Stimulated activated CD4-positive, alpha-beta T cell treated with anti-CD3 and anti-CD28 coated beads, Interleukin-1b, Interleukin-23, amount 100 ng/mL, for 4 hours (primary cell): ENCODE data around the gene PI4K2A.

ENCODE experiments used
- DNase-seq, 2 donors: peaks; one replicate each; pipeline ENCODE4 v3.0.0-alpha.2; 2020; ENCODE audit warnings: low read depth in 2 of 2

The PI4K2A gene

GRCh38 chr10:97704341-97704740 is 63.9 kb downstream of the PI4K2A start:
- no peak for DNase-seq

- DNase-seq = no peak
Observed at GRCh38 chr10:97705006-97705670, 64.7 kb downstream of the PI4K2A start.

- no peak for DNase-seq
Observed at GRCh38 chr10:97707134-97707861, 66.8 kb downstream of the PI4K2A start.

- no peak for DNase-seq
Observed at GRCh38 chr10:97708167-97708566, 67.7 kb downstream of the PI4K2A start.

- no peak for DNase-seq
Observed at GRCh38 chr10:97708976-97709946, 68.8 kb downstream of the PI4K2A start.

GRCh38 chr10:97711640-97712572 is 71.4 kb downstream of the PI4K2A start:
- no peak for DNase-seq

- DNase-seq = no peak
Observed at GRCh38 chr10:97713339-97713825, 72.9 kb downstream of the PI4K2A start, which contains the start of gene MARVELD1. Gene MARVELD1, plus strand, starts transcription at chr10:97713730. Its CDS starts 147 bp downstream, at chr10:97713877.

GRCh38 chr10:97713826-97714400 is 73.4 kb downstream of the PI4K2A start:
- peak; percentile 38 for DNase-seq

- DNase-seq = peak in 1 of 2 donors; percentile 19
Observed at GRCh38 chr10:97714401-97715258, 74.2 kb downstream of the PI4K2A start.

GRCh38 chr10:97715259-97715874 is 74.9 kb downstream of the PI4K2A start:
- no peak for DNase-seq

- DNase-seq = no peak
Observed at GRCh38 chr10:97717627-97718026, 77.2 kb downstream of the PI4K2A start.

GRCh38 chr10:97718178-97718577 is 77.7 kb downstream of the PI4K2A start:
- DNase-seq = no peak

- DNase-seq = no peak
Observed at GRCh38 chr10:97718659-97719142, 78.2 kb downstream of the PI4K2A start.

GRCh38 chr10:97719602-97720001 is 79.1 kb downstream of the PI4K2A start:
- no peak for DNase-seq

- DNase-seq = no peak
Observed at GRCh38 chr10:97721871-97722780, 81.7 kb downstream of the PI4K2A start.

- no peak for DNase-seq
Observed at GRCh38 chr10:97723001-97723400, 82.5 kb downstream of the PI4K2A start.

GRCh38 chr10:97724341-97724941 is 84.0 kb downstream of the PI4K2A start:
- DNase-seq = no peak
